ENCODE data around the gene ZNF385B. TPM values are rescaled to one million over a fixed set of nuclear protein-coding genes. Genes with fewer than 3 reads are reported as not detected.

The ZNF385B gene
- polyA plus RNA-seq, 1 of the 3 experiments (the other 2 are of a cell fraction) = 0.16 TPM

DNA sequence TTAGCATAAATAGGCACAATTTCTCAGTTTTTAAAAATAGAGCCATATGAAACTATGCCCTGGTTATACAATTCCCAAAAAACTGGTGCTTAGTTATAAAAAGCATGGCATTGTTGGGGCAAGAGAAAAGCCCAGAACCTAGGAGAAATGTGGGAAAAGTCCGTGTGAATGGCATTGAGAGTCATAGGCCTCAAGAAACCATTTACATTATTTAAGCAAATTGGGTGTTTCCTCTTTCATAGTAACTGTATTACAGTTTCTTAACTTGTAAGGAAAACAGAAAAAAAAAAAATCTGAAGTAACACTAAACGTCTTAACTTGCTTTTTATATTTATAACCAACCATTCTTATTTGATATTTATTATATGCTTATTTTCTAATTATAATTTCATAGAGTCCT lies 425.8 kb downstream of the ZNF385B start:
- no peak for DNase-seq
- Histone ChIP-seq H3K4me3 (ENCODE audit: low read depth in 2 of 2, low read length in 1 of 2) (no peak overlapping the region), H3K9me3 (no peaks in the 10 kb centered on the region), H3K4me1 (ENCODE audit: control insufficient read depth in 1 of 2, insufficient read depth in 2 of 2, low read depth in 1 of 2, low read length in 1 of 2) (no peaks in the 10 kb centered on the region), H3K4me2 (no peak overlapping the region), H3K9me2 (no peaks in the 10 kb centered on the region), H3K36me3 (replicated peaks in 1 of 2; ENCODE audit: control insufficient read depth in 1 of 2, insufficient read depth in 2 of 2, low read length in 1 of 2) (no peaks in the 10 kb centered on the region), H3K27me3 (ENCODE audit: insufficient read depth) (no peaks in the 10 kb centered on the region), H2AFZ (ENCODE audit: low read depth) (no peak overlapping the region), H4K20me1 (ENCODE audit: insufficient read depth) (no peaks in the 10 kb centered on the region), H3F3A (replicated peaks; ENCODE audit: insufficient read depth) (no peaks in the 10 kb centered on the region), H3K9ac (no peak overlapping the region), H3K27ac (ENCODE audit: low read depth in 2 of 2, low read length in 1 of 2) (no peak overlapping the region), H3K79me2 (ENCODE audit: insufficient read depth) (no peaks in the 10 kb centered on the region)
- no peak for TF ChIP-seq TAF1 (IDR thresholded peaks at IDR 0.05; ENCODE audit: borderline replicate concordance, low read depth, low read length)
- TF ChIP-seq, protein P1, sequence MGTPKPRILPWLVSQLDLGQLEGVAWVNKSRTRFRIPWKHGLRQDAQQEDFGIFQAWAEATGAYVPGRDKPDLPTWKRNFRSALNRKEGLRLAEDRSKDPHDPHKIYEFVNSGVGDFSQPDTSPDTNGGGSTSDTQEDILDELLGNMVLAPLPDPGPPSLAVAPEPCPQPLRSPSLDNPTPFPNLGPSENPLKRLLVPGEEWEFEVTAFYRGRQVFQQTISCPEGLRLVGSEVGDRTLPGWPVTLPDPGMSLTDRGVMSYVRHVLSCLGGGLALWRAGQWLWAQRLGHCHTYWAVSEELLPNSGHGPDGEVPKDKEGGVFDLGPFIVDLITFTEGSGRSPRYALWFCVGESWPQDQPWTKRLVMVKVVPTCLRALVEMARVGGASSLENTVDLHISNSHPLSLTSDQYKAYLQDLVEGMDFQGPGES (IDR thresholded peaks at IDR 0.05; ENCODE audit: low read depth, low read length) = no peak
- POLR2A ChIA-PET = no interaction called here
- WGBS (ENCODE audit: low lambda C conversion rate) = 76% methylated on average over 2 of the region's 2 CpGs
- CTCF ChIA-PET = interaction anchor here (1.2 to 1.4 kb wide), 2 partner anchors 13 to 25 kb away, joined by 5 read pairs; no protein-coding TSS in a partner anchor

- no peak for DNase-seq
- Histone ChIP-seq H3K4me2 (no peak overlapping the region), H3K4me1 (ENCODE audit: control insufficient read depth in 1 of 2, insufficient read depth in 2 of 2, low read depth in 1 of 2, low read length in 1 of 2) (no peaks in the 10 kb centered on the region), H3K9ac (no peak overlapping the region), H2AFZ (ENCODE audit: low read depth) (no peak overlapping the region; the same call in 1 of the 2 replicates), H3K9me2 (no peaks in the 10 kb centered on the region), H3K79me2 (ENCODE audit: insufficient read depth) (no peaks in the 10 kb centered on the region), H4K20me1 (ENCODE audit: insufficient read depth) (no peaks in the 10 kb centered on the region), H3K27me3 (ENCODE audit: insufficient read depth) (no peaks in the 10 kb centered on the region), H3K36me3 (replicated peaks in 1 of 2; ENCODE audit: control insufficient read depth in 1 of 2, insufficient read depth in 2 of 2, low read length in 1 of 2) (no peaks in the 10 kb centered on the region), H3F3A (replicated peaks; ENCODE audit: insufficient read depth) (no peaks in the 10 kb centered on the region), H3K27ac (ENCODE audit: low read depth in 2 of 2, low read length in 1 of 2) (no peak overlapping the region), H3K9me3 (no peaks in the 10 kb centered on the region), H3K4me3 (ENCODE audit: low read depth in 2 of 2, low read length in 1 of 2) (no peak overlapping the region)
- POLR2A ChIA-PET = no interaction called here
- CTCF ChIA-PET = interaction anchor here (1.2 to 1.4 kb wide), 2 partner anchors 13 to 24 kb away, joined by 5 read pairs; no protein-coding TSS in a partner anchor
- TF ChIP-seq, protein P1 (IDR thresholded peaks at IDR 0.05; ENCODE audit: low read depth, low read length) = no peak
- TF ChIP-seq MEF2A (IDR thresholded peaks at IDR 0.05; ENCODE audit: borderline replicate concordance, low read depth) = no peak
- no peak for TF ChIP-seq CHD2 (IDR thresholded peaks at IDR 0.05; ENCODE audit: low read length, partially characterized antibody)
- WGBS (ENCODE audit: low lambda C conversion rate) = 88% methylated on average over 4 of the region's 4 CpGs
Observed at GRCh38 chr2:179435000-179435399, 426.4 kb downstream of the ZNF385B start.

DNA sequence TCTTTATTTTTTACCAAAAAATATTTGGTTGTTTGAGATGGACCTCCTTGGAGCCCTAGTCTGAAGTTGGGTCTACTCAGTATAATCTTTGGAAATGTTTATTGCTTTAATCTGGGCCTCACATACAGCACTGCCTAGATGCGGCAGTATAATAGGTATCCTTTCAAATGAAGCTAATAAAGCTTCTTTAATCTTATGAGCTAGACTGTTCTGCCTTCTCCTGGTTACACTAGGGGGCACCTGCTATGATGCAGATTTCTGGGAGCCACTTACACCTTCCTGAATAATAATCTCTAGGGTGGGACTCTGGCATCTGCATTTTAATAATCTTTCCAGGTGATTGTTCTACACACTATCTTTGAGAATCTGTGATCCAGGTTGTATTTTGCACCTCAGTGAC lies 427.1 kb downstream of the ZNF385B start:
- CTCF ChIA-PET = interaction anchor here (1.2 to 1.4 kb wide), 2 partner anchors 12 to 23 kb away, joined by 5 read pairs; no protein-coding TSS in a partner anchor
- Histone ChIP-seq H3K4me2 (no peak overlapping the region), H3K9me2 (no peaks in the 10 kb centered on the region), H3K36me3 (replicated peaks in 1 of 2; ENCODE audit: control insufficient read depth in 1 of 2, insufficient read depth in 2 of 2, low read length in 1 of 2) (no peaks in the 10 kb centered on the region), H3K9me3 (no peaks in the 10 kb centered on the region), H3K27me3 (ENCODE audit: insufficient read depth) (no peaks in the 10 kb centered on the region), H3K9ac (no peak overlapping the region), H3F3A (replicated peaks; ENCODE audit: insufficient read depth) (no peaks in the 10 kb centered on the region), H3K4me3 (ENCODE audit: low read depth in 2 of 2, low read length in 1 of 2) (no peak overlapping the region), H4K20me1 (ENCODE audit: insufficient read depth) (no peaks in the 10 kb centered on the region), H3K4me1 (ENCODE audit: control insufficient read depth in 1 of 2, insufficient read depth in 2 of 2, low read depth in 1 of 2, low read length in 1 of 2) (peaks cover 0 to under 1% of the 10 kb centered on the region in 2 experiments; a peak in 1 of 4 replicates), H3K79me2 (ENCODE audit: insufficient read depth) (no peaks in the 10 kb centered on the region), H2AFZ (ENCODE audit: low read depth) (no peak overlapping the region), H3K27ac (ENCODE audit: low read depth in 2 of 2, low read length in 1 of 2) (no peak overlapping the region)
- no peak for DNase-seq
- WGBS (ENCODE audit: low lambda C conversion rate) = 93% methylated on average over 1 of the region's 1 CpG
- POLR2A ChIA-PET = no interaction called here
- no peak for TF ChIP-seq EP300 (IDR thresholded peaks at IDR 0.05; ENCODE audit: borderline replicate concordance in 1 of 2, low read depth in 1 of 2, low read length in 1 of 2)
- no peak for TF ChIP-seq FOSL2 (IDR thresholded peaks at IDR 0.05; ENCODE audit: borderline replicate concordance, low read depth)
- no peak for TF ChIP-seq RCOR1 (IDR thresholded peaks at IDR 0.05; ENCODE audit: low read length)
- TF ChIP-seq RFX5 (IDR thresholded peaks at IDR 0.05; ENCODE audit: low read length) = no peak
- TF ChIP-seq NFIC (IDR thresholded peaks at IDR 0.05; ENCODE audit: borderline replicate concordance) = no peak
- TF ChIP-seq JUND (IDR thresholded peaks at IDR 0.05) = no peak
- TF ChIP-seq SMC3 (IDR thresholded peaks at IDR 0.05; ENCODE audit: low read depth, low read length) = no peak
- no peak for TF ChIP-seq RXRA (IDR thresholded peaks at IDR 0.05; ENCODE audit: borderline replicate concordance, low read depth)
- no peak for TF ChIP-seq MAX (IDR thresholded peaks at IDR 0.05; ENCODE audit: low read depth)
- no peak for TF ChIP-seq YY1 (IDR thresholded peaks at IDR 0.05; ENCODE audit: low read depth)
- no peak for TF ChIP-seq EZH2phosphoT487 (IDR thresholded peaks at IDR 0.05; ENCODE audit: borderline replicate concordance, low read depth)
- TF ChIP-seq CHD2 (IDR thresholded peaks at IDR 0.05; ENCODE audit: low read length, partially characterized antibody) = no peak
- no peak for TF ChIP-seq ZBTB33 (IDR thresholded peaks at IDR 0.05; ENCODE audit: borderline replicate concordance, low read depth)
- no peak for TF ChIP-seq TEAD4 (IDR thresholded peaks at IDR 0.05; ENCODE audit: borderline replicate concordance, insufficient read depth)
- TF ChIP-seq GATA2 (CRISPR knock-in tag; IDR thresholded peaks at IDR 0.05) = no peak
